Neural progenitor cell (in vitro differentiated cells): Measurements from ENCODE around the gene TMEM167A.

ENCODE experiments used
- EZH2 ChIP-seq: fragments of 200-600 bp; sonication (generic); IDR thresholded peaks from 2 replicates; pipeline ENCODE4 v1.6.1; 2017; ENCODE audit warnings: antibody characterized with exemption, mild to moderate bottlenecking, moderate library complexity
- EZH2phosphoT487 ChIP-seq: fragments of 200-600 bp; sonication (generic); IDR thresholded peaks from 2 replicates; pipeline ENCODE4 v1.6.1; 2017; ENCODE audit warnings: antibody characterized with exemption
- TF ChIP-seq, protein P1 (sequence below): fragments of 200-600 bp; sonication (generic); IDR thresholded peaks from 2 replicates; pipeline ENCODE4 v1.5.1; 2017; ENCODE audit warnings: antibody characterized with exemption, mild to moderate bottlenecking

DNA sequence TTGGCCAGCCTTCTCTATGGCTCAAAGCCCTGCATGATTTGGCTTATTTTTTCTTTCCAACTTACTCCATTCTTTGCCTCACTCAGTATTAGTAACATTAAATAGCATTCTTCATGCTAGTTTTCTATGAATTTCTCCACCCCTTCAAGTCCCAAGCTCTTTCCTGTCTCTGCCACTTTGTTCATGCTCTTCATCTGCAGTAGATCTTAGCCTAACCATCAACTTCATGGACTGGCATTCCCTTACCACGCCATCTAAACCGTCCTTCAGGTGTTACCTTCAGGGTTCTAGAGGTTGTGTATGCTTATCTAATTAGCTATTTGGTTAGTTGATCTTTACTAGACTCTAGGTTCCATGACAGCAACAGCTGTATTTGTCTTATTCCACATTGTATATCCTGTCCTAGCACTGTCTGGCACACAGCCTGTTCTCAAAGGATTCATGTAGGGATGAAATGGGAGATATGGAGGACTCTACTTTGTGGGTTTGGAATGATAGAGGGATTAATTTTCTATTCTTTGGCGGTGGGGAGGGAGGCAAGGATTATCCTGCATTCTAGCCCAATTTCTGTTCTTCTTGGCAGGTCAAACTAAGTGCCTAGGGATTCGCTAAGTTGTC, 26.4 kb downstream of the TMEM167A start:
- TF ChIP-seq, protein P1, sequence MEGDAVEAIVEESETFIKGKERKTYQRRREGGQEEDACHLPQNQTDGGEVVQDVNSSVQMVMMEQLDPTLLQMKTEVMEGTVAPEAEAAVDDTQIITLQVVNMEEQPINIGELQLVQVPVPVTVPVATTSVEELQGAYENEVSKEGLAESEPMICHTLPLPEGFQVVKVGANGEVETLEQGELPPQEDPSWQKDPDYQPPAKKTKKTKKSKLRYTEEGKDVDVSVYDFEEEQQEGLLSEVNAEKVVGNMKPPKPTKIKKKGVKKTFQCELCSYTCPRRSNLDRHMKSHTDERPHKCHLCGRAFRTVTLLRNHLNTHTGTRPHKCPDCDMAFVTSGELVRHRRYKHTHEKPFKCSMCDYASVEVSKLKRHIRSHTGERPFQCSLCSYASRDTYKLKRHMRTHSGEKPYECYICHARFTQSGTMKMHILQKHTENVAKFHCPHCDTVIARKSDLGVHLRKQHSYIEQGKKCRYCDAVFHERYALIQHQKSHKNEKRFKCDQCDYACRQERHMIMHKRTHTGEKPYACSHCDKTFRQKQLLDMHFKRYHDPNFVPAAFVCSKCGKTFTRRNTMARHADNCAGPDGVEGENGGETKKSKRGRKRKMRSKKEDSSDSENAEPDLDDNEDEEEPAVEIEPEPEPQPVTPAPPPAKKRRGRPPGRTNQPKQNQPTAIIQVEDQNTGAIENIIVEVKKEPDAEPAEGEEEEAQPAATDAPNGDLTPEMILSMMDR, result no peak
- TF ChIP-seq EZH2, result no peak
- TF ChIP-seq EZH2phosphoT487, result no peak
